Measurements from ENCODE around the gene OGT.

DNA sequence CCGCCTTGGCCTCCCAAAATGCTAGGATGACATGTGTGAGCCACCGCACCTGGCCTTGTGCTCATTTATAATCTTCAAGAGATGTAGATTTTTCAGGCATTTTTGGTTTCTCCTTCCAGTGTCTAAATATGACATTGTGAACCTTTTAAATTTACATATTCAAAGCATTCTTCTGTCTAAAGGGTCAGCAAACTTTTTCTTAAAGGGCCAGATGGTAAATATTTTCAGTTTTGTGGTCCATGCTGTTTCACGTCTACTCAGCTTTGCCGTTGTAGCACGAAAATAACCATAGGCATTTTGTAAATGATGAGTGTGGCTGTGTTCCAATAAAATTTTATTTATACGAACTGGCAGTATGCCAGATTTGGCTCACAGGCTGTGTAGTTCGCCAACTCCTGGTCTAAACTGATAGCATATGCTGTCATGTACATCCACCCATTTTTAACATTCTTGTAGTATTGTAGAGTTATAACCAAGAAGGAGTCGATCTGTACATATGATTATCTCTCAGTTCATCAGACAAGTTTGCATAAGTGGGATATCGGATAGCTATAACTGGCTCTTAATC lies 32.7 kb downstream of the OGT start:
- no peak for TF ChIP-seq CTCF (tag by site-specific recombination; IDR thresholded peaks at IDR 0.05)
- no peak for TF ChIP-seq PBX3 (CRISPR knock-in tag; IDR thresholded peaks at IDR 0.05)
- TF ChIP-seq ZNF280C (tag by site-specific recombination; IDR thresholded peaks at IDR 0.05), result no peak
- no peak for TF ChIP-seq ZNF48 (tag by site-specific recombination; IDR thresholded peaks at IDR 0.05)
- no peak for TF ChIP-seq ZNF747 (tag by site-specific recombination; IDR thresholded peaks at IDR 0.05)
- TF ChIP-seq OVOL3 (tag by site-specific recombination; IDR thresholded peaks at IDR 0.05), result no peak

Data from HEK293 (cell line).